ENCODE data around the gene SESN1.

SESN1 gene

GRCh38 chr6:109024784-109025183 lies 69.9 kb downstream of the SESN1 start:
- intact Hi-C loops (cut with micrococcal nuclease), result no loop called here

DNA sequence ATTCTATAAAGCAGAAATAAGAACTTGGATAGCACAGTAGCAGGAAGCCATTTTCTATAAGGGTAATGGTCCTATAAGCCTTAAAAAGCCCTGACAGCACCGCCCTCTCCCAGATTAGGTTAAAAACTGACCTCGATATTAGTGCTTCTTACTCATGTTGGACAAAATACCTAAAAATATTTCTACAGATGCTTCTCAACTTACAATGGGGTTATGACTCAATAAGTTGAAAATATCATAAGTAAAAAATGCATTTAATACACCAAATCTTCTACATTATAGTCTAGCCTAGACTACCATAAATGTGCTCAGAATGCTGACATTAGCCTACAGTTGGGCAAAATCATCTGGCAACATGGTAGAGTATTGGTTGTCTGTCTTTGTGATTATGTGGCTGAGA lies 70.3 kb downstream of the SESN1 start:
- no peaks in the 10 kb centered on the region for H3K27me3 Mint-ChIP-seq
- H3K36me3 Mint-ChIP-seq (ENCODE audit: low read depth), result no peaks in the 10 kb centered on the region
- H3K27ac Mint-ChIP-seq, result no peak overlapping the region
- H3K4me3 Mint-ChIP-seq, result no peak overlapping the region
- H3K9me3 Mint-ChIP-seq, result no peaks in the 10 kb centered on the region
- H3K4me1 Mint-ChIP-seq (ENCODE audit: low read depth), result peaks cover 6% of the 10 kb centered on the region
- intact Hi-C loops (cut with micrococcal nuclease), result no loop called here

More at GRCh38 chr6:109024784-109025183, 69.9 kb downstream of the SESN1 start:
- no peaks in the 10 kb centered on the region for H3K36me3 Mint-ChIP-seq (ENCODE audit: low read depth)
- H3K27me3 Mint-ChIP-seq, result no peaks in the 10 kb centered on the region
- H3K27ac Mint-ChIP-seq, result no peak overlapping the region
- no peak overlapping the region for H3K4me3 Mint-ChIP-seq
- peaks cover 6% of the 10 kb centered on the region for H3K4me1 Mint-ChIP-seq (ENCODE audit: low read depth)
- no peaks in the 10 kb centered on the region for H3K9me3 Mint-ChIP-seq

DNA sequence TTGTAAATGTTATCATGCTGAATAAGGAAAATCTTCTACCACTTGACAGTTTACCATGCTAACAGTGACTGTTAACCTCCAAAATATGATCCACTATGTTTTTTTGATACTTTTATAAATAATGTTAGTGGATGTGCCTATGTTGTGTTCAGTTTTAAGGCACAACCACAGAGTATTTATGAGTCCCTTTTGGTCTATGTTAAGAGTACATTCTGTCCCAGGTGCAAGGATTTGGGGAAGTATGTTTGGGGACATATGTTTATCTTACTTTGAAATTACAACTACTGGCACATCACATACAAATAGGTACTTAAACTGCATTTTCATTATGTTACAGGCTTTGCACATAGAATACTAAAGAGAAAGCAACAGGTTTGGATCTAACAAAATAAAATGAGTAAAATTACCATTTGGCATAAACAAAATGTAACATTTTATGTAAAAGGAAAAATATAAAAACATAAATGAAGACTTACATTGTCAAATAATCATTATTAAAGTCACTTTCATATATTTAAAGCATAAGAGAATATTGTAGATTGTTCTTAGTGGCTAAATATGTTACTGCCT lies 71.2 kb downstream of the SESN1 start:
- Mint-ChIP-seq H3K9me3 (no peaks in the 10 kb centered on the region), H3K27me3 (no peaks in the 10 kb centered on the region), H3K36me3 (ENCODE audit: low read depth) (no peaks in the 10 kb centered on the region), H3K27ac (peak overlapping the region; percentile 3), H3K4me3 (no peak overlapping the region), H3K4me1 (ENCODE audit: low read depth) (peaks cover 6% of the 10 kb centered on the region)
- intact Hi-C loops (cut with micrococcal nuclease), result no loop called here

- intact Hi-C loops (cut with micrococcal nuclease), result no loop called here
- Mint-ChIP-seq H3K36me3 (ENCODE audit: low read depth) (no peaks in the 10 kb centered on the region), H3K27ac (no peak overlapping the region), H3K4me1 (ENCODE audit: low read depth) (peaks cover 6% of the 10 kb centered on the region), H3K27me3 (no peaks in the 10 kb centered on the region), H3K4me3 (no peak overlapping the region), H3K9me3 (no peaks in the 10 kb centered on the region)
These were observed 72.8 kb downstream of the SESN1 start for GRCh38 chr6:109021870-109022269.

GRCh38 chr6:109019911-109020310 lies 74.7 kb downstream of the SESN1 start:
- H3K27me3 Mint-ChIP-seq, result no peaks in the 10 kb centered on the region
- intact Hi-C loops (cut with micrococcal nuclease), result no loop called here
- no peak overlapping the region for H3K27ac Mint-ChIP-seq
- no peak overlapping the region for H3K4me3 Mint-ChIP-seq
- no peaks in the 10 kb centered on the region for H3K9me3 Mint-ChIP-seq
- no peaks in the 10 kb centered on the region for H3K36me3 Mint-ChIP-seq (ENCODE audit: low read depth)
- peaks cover 20% of the 10 kb centered on the region for H3K4me1 Mint-ChIP-seq (ENCODE audit: low read depth)

DNA sequence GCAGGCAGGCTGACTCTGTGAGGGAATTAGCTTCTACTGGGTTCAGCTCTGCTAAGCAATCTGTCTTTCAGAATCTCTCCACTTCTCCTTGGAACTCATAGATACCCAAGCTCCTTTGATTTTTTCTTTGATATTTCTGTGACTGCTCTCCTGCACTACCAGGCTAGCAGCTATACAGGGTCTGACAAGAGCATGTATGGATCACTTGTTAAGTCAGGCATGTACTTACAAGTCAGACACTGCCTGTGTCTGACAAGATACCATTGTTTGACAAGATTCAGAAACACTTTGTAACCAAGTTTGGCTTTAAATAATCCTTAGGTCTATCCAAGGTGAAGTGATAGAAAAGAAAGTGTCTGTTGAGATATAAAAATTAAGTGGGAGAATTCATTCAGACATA lies 79.5 kb downstream of the SESN1 start:
- Mint-ChIP-seq H3K4me3 (no peak overlapping the region), H3K27me3 (no peaks in the 10 kb centered on the region), H3K9me3 (no peaks in the 10 kb centered on the region), H3K27ac (no peak overlapping the region), H3K4me1 (ENCODE audit: low read depth) (peaks cover 48% of the 10 kb centered on the region), H3K36me3 (ENCODE audit: low read depth) (no peaks in the 10 kb centered on the region)
- intact Hi-C loops (cut with micrococcal nuclease), result no loop called here

- intact Hi-C loops (cut with micrococcal nuclease), result no loop called here
- no peaks in the 10 kb centered on the region for H3K36me3 Mint-ChIP-seq (ENCODE audit: low read depth)
- peaks cover 53% of the 10 kb centered on the region for H3K4me1 Mint-ChIP-seq (ENCODE audit: low read depth)
- no peak overlapping the region for H3K4me3 Mint-ChIP-seq
- no peaks in the 10 kb centered on the region for H3K9me3 Mint-ChIP-seq
- peak overlapping the region; percentile 77 for H3K27ac Mint-ChIP-seq
- no peaks in the 10 kb centered on the region for H3K27me3 Mint-ChIP-seq
These were observed 80.0 kb downstream of the SESN1 start for GRCh38 chr6:109014606-109015005.

GRCh38 chr6:109013656-109014305 lies 80.9 kb downstream of the SESN1 start:
- Mint-ChIP-seq H3K36me3 (ENCODE audit: low read depth) (no peaks in the 10 kb centered on the region), H3K27ac (peak overlapping the region; percentile 77), H3K27me3 (no peaks in the 10 kb centered on the region), H3K4me1 (ENCODE audit: low read depth) (peaks cover 53% of the 10 kb centered on the region), H3K4me3 (no peak overlapping the region), H3K9me3 (no peaks in the 10 kb centered on the region)
- intact Hi-C loops (cut with micrococcal nuclease), result no loop called here

DNA sequence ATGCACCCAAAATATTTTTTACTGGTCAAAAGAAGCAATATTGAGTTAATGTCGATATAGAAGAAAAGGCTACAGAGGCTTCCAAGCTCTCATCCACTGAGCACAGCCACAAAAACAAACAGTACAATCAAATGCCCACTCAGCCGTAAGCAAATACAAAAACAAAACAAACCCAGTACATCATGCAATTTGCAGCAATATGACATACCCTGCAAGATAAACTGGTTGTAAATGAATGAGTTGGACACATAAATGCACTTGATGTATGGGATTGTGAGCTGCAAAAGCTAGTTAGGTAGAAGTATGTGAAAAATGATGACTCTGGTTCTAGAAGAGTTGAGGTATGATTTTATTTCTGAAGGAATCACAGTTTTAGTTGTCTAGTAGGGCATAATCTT lies 83.9 kb downstream of the SESN1 start:
- Mint-ChIP-seq H3K27ac (peak overlapping the region; percentile 92), H3K9me3 (no peaks in the 10 kb centered on the region), H3K4me3 (no peak overlapping the region), H3K27me3 (no peaks in the 10 kb centered on the region), H3K4me1 (ENCODE audit: low read depth) (peaks cover 47% of the 10 kb centered on the region), H3K36me3 (ENCODE audit: low read depth) (no peaks in the 10 kb centered on the region)
- intact Hi-C loops (cut with micrococcal nuclease), result no loop called here

- peak overlapping the region; percentile 92 for H3K27ac Mint-ChIP-seq
- intact Hi-C loops (cut with micrococcal nuclease), result loop anchor here (10.0 kb wide), 1 partner anchor 45 kb away; no protein-coding TSS in a partner anchor
- no peaks in the 10 kb centered on the region for H3K9me3 Mint-ChIP-seq
- peaks cover 42% of the 10 kb centered on the region for H3K4me1 Mint-ChIP-seq (ENCODE audit: low read depth)
- peak overlapping the region; percentile 92 for H3K4me3 Mint-ChIP-seq
- H3K27me3 Mint-ChIP-seq, result no peaks in the 10 kb centered on the region
- H3K36me3 Mint-ChIP-seq (ENCODE audit: low read depth), result no peaks in the 10 kb centered on the region
These were observed 84.5 kb downstream of the SESN1 start for GRCh38 chr6:109009962-109010704.

- Mint-ChIP-seq H3K4me1 (ENCODE audit: low read depth) (peaks cover 34% of the 10 kb centered on the region), H3K9me3 (no peaks in the 10 kb centered on the region), H3K4me3 (peak overlapping the region; percentile 92), H3K27ac (peak overlapping the region; percentile 92), H3K36me3 (ENCODE audit: low read depth) (no peaks in the 10 kb centered on the region), H3K27me3 (no peaks in the 10 kb centered on the region)
- intact Hi-C loops (cut with micrococcal nuclease), result loop anchor here (10.0 kb wide), 1 partner anchor 45 kb away; no protein-coding TSS in a partner anchor
These were observed 85.2 kb downstream of the SESN1 start for GRCh38 chr6:109009236-109009961.

DNA sequence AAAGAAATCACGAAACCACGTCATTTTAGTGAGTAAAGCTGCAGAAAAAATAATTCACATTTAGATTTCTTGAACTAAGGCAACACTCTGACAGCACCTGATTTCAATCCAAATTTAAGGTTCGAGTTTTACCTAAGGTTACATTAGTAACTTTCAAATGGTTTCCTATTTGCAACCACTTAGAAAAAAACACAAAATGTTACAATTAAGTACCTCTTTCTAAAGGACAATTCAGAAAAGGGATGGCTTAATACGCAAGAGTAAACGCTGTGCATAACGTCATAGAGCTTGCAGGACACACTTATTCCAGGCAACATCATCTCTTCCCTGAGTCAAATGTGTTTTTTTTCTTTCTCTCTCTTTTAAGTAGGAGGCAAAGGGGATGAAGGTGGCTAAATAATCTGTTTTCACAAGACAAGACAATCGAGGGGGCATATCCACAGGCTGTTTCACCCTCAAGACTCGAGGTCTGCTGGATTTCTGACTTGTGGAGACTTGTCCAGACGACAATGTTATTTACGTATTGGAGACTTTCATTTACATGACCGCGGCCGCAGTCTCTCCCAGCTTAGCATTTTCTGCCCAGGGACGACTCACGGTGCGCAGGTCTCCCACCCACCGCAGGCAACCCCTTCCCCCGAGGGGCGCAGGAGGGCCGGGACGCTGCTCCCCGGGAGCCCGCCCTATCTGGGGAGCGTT lies 86.0 kb downstream of the SESN1 start:
- no peaks in the 10 kb centered on the region for H3K9me3 Mint-ChIP-seq
- intact Hi-C loops (cut with micrococcal nuclease), result loop anchor here (10.0 kb wide), 1 partner anchor 46 kb away; no protein-coding TSS in a partner anchor
- H3K4me1 Mint-ChIP-seq (ENCODE audit: low read depth), result peaks cover 28% of the 10 kb centered on the region
- H3K4me3 Mint-ChIP-seq, result peak overlapping the region; percentile 92
- H3K36me3 Mint-ChIP-seq (ENCODE audit: low read depth), result no peaks in the 10 kb centered on the region
- H3K27me3 Mint-ChIP-seq, result no peaks in the 10 kb centered on the region
- H3K27ac Mint-ChIP-seq, result peak overlapping the region; percentile 92

DNA sequence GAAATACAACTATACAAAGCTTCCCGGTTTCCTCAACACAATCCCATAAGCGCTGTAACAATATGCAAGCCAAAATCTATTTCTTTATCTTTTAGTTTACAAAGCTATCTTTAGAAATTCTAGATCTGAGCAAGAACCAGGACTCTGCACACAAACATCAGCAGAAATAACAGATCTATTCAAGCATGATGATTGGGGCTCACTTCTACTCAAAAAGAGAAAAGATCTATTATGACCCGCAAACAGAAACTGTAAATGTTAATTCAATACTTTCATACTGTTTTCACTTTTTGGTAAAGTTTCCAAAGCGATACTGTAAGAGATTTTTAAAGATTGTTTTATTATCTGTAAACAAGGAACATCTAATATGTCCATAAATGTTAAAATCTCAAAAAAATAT lies 86.6 kb downstream of the SESN1 start:
- intact Hi-C loops (cut with micrococcal nuclease), result loop anchor here (10.0 kb wide), 1 partner anchor 47 kb away; no protein-coding TSS in a partner anchor
- H3K36me3 Mint-ChIP-seq (ENCODE audit: low read depth), result no peaks in the 10 kb centered on the region
- no peak overlapping the region for H3K4me3 Mint-ChIP-seq
- H3K27me3 Mint-ChIP-seq, result no peaks in the 10 kb centered on the region
- H3K4me1 Mint-ChIP-seq (ENCODE audit: low read depth), result peaks cover 22% of the 10 kb centered on the region
- H3K9me3 Mint-ChIP-seq, result no peaks in the 10 kb centered on the region
- no peak overlapping the region for H3K27ac Mint-ChIP-seq

Data from dendritic cell treated with granulocyte-macrophage colony-stimulating factor and Interleukin-4, amounts not matched to agents 40 ng/mL and 50 ng/mL, for 4 days (primary cell).